GM21367 (cell line): ENCODE measurements around the gene ABCA2.
"Not testable (repeated sequence)": the region's sequence is repeated elsewhere in the genome, so short reads cannot be mapped to it uniquely, and the experiment has no call there.

Source experiments
- ATAC-seq: cut with Tn5 transposase; IDR thresholded peaks from one replicate; pipeline ENCODE4 v1.9.1; 2021; ENCODE audit not compliant: unreplicated experiment

The ABCA2 gene

DNA sequence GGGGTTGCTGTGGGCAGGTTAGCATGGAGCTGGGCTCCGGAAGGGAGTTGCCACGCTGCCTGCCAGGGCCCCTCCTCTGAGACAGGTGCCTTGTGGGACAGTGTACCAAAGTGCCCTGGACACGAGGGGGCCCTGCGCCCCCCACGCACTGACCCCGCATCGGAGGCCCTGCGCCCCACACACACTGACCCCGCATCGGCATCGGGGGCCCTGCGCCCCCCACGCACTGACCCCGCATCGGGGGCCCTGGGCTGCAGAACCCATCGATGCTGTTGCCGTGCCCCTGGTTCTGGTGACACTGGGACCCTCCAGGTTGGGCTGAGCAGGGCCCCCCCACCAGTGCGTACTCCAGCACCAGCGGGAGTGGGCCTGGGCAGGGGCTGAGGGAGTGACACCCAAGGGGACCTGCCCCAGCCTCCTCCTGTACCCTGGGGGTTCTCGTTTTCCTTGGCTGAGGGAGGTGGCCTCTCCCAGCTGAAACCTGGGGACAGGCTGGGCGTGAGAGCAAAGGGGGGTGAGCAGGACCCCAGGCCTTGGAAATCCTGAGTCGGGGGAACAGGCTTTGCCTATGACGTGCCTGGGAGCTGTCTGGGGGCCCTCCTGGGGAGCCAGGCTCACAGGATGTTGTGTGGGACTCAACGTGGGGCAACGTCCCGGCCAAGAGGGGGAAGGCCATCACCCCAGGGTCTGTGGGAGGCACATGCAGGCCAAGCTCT is 35.4 kb upstream of the ABCA2 start:
- no peak for ATAC-seq

DNA sequence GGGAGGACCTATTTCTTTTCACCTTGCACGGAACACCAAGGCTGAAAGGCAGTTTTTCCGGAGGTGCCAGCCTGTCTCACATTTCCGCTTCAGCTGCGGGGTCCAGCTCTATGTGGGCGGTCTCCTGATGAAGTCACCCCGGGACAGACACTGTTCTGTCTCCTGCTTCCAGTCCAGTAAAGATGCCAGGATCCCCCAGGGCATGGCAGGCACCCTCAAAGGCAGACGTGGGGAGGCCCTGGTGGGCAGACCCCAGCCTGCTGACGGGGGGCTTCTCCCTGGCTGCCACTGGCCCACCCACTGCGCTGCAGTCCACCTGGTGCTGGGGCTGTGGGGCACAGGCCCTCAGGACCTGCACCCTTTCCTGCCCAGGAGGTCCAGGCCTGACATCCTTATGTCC is 34.8 kb upstream of the ABCA2 start:
- ATAC-seq = not testable (repeated sequence)

DNA sequence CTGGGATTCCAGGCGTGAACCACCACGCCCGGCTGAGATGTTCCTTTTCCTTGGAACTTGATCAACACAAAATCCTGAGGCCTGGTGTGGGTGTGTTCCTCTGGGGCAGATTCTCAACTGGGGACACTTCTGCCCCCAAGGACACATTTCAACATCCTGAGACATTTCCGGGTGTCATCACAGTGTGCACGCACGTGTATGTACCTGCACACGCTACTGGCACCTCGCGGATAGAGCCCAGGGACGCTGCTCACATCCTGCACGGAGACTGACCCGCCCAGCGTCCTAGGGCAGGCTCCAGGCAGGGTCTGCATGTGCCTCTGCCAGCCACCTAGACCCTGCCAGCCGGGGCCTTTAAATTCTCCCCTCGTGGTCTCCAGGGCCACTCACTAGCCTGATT is 34.3 kb upstream of the ABCA2 start:
- no peak for ATAC-seq

DNA sequence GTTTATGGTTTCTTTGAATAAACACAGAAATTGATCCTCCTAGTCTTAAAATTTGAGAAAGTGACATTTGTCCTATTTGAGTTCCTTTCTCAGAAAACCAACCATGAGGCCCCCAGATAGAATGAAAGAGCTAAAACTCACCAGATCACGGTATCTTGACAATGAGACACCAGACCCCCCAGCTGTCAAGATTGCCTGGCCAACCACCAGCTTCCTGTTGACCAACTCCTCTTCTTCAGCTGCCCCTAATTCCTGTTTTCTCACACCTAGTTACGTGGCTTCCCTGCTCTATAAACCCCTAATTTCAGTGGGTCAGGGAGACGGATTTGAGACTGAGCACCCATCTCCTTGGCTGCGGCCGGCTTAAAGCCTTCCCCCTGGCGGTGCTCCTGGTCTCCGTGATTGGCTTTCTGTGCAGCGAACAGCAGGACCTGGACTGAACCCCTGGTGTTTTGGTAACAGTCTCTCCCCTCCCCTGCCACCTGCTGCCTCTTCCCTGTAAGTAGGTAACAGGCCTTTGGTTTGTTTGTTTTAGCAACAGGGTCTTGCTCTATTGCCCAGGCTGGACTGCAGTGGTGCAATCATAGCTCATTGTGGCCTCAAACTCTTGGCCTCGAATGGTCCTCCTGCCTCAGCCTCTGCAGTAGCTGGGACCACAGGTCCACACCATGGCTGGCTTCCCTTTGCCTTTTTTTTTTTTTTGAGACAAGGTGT is 30.6 kb upstream of the ABCA2 start:
- ATAC-seq = no peak

DNA sequence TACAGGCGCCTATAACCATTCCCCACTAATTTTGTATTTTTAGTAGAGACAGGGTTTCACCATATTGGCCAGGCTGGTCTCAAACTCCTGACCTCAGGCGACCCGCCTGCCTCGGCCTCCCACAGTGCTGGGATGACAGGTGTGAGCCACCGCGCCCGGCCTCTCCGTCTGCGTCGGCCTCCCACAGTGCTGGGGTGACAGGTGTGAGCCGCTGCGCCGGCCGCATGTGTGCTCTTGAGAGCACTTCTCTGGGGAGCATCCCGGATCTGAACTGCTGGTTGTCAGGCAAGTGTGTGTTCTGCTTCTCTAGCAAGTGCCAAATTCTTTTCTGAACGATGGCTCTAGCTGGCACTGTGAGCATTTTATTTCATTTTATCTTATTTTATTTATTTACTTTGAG is 29.5 kb upstream of the ABCA2 start:
- ATAC-seq = no peak

DNA sequence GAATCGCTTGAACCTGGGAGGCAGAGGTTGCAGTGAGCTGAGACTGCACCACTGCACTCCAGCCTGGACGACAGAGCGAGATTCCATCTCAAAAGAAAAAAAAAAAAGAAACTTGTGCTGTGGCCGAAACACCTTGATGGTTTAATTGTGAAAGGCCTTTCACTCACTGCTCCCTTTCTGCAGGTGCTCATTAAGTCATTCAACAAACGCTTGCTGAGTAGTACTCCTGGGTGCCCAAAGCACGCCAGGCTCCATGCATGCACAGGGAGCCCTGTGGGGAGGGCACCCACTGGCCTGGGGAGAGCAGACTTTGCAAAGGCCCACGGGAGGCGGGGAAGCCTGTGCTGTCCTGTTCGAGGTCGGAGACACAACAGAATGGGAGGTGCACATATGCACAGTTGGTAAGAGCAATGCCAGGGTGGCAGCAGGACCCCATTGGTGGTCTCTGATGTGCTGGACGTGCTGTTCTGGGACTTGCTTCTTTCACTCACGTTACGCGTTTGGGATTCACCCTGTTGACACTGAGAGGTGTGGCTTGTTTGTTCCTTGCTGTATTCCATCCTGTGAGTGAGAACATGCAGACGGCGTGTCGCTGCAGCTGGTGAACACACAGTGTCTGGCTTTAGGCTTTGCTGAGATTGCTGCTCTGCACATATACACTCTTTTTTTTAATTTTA is 28.8 kb upstream of the ABCA2 start:
- ATAC-seq = no peak

DNA sequence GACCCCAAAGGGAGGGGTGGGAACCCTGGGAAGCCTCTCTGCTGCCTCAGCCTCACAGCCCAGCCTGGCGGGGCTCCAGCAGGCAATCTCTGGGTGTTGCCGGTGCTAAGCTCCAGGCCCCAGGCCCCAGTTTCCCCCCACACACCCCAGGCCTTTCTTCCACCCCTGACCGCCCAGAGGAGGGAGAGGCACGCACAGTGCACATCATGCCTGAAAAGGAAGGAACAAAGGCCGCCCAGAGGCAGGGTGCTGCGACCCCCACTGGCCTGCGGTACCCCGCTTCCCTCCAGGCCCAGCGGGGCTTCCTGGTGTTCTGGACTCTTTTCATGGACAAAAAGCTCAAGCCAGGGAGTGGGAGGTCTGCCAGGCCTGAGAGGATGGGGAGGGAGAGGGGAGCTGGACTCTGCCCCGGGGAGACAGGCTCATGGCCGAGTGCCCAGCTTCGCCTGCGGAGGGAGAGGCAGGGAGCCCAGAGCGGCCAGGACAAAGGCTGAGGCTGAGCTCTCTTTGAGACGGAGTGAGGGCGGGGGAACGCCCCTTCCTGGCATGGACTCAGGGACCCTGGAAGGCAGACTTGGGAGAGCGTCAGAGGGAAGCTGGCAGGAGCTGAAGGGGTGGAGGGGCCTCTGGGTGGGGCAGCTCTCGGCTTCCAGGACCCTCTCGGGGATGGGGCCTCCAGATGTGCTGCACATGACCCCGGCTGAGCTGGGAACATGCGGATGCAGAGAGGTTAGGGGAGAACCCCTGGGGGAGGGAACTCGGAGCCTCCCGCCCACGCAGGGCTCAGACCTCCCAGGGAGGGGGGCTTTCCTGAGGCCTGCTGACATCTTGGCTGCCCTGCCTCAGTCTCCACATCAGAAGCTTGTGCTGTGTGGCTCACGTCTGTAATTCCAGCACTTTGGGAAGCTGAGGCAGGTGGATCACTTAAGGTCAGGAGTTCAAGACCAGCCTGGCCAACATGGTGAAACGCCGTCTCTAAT is 27.6 kb upstream of the ABCA2 start:
- no peak for ATAC-seq

DNA sequence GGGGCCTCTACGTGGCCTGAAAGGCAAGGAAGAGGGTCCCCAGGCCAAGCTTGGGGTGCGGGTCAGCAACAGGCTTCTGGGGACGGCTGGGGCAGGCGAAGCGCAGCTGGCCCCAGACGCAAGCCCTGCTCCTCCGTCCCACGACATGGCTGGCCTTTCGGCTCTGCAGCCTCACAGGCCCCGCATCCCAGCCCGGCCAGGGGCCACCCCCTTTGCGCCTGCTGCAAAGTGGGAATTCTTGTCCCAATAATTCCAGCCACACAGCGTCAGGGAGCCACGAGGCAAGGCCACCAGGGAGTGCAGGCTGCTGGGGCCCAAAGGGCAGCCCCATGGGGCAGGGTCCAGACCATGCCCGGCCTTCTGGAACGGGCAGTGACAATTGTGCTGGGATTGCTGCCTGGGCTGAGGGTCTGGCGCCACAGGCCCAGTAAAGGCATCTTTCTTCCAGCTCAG is 26.9 kb upstream of the ABCA2 start:
- ATAC-seq = no peak

DNA sequence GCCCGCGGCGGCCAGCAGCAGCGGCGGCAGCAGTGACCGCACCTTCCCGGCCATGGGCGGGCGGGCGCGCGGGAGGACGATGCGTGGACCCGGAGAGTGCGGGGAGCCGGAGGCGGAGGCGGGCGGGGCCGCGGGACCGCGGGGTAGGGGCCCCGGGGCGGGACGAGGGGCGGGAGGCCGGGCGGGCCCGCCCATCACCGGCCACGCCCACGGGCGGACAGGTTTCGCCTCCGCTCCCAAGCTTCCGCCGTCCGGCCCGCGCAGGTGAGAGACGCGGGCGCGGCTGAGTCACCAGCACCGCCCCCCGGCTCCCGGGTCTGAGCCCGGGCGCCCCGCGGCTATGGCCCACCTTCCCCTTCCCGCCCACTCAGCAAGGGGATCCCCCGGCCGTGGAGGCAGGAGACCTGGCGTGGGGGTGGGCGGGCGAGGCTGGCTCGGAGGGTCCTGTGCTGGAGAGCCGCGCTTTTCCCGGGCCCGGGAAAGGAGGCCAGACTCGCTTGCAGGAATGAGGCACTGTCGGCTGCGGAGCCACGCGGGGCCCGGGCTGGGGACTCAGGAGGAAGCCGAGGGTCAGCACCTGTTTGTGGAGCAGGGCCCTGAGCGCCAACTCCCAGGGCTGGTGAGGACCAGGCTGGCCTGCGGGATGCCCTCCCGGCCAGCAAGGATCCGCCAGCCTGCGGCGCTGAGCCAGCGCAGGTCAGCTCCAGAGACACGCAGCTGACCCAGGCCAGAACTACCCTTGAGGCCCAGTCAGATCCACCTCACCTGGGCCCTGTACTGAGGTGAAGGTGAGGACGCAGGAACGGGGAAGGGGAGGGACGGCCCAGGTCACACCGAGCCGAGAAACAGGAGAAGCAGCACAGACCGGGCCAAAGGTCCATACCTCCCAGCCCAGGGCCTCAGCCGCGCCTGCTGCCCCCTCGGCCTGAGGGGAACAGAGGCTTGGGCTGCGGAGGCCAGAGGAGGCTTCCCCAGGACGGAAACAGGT is 26.2 kb upstream of the ABCA2 start, which contains the start of gene ENTPD2:
TSS of gene ENTPD2 (minus strand) at position 118 of the 988 bp plus-strand sequence. CDS start at position 54, 64 bp downstream.
- ATAC-seq = no peak

DNA sequence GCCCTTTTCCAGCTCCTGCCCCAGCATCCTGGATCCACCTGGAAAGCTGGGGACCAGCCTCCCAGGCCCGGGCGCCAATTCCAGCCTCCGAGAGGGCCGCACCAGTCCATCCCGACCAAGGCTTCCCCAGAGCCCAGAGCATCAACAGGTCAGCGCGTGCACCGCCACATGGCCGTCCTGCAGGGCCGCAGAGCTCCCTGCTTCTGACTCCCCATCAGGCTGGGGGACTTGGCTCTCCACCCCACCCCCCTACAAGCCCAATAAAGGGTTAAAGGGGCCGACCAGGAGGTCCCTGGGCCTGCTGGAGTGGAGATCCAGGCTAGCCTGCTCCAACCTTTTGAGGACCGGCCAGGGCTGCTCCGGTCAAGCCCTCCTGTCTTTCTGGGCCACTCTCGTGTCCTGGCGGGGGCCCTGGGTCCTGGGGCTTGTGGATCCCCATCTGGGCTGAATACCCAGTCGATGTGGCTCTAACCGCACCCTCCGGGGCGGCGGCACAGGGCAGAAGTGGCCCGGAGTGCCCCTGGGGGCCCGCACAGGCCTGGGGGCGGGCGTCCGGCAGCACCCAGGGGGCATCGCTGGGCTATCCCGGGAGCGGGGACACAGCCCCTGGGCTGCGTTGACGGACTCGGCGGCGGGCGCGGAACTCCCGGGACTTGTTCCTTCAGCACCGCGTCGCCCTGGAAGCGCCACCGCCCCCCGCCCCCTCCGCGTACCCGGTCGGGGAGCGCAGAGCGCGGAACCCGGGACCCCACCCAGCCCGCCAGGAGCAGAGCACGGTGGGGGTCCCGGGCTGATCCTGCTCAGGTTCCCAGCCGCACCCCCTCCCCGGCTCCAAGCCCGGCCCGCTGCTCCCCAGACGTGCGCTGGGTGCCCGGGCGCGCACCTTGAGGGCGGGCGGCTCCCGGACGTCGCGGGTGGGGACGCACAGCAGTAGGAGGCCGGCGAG is 25.2 kb upstream of the ABCA2 start:
- no peak for ATAC-seq

DNA sequence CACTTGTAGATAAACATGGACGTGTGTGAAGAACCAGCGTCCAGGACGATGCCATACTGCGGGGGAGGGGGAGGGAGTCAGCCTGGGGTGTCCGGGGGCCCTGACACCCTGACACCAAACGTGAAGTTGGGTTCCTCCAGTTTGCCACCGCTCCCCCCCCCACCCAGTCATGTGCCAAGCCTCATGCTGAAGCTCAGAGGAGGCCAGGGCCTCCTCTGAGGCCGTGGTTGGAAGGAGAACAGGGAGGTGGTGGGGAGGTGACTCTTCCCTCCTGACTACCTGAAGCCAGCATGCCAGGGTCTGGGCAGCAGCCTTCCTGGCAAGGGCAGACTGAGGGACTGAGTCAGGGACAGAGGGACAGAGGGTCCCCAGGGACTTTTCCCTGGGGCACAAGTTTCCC is 24.3 kb upstream of the ABCA2 start:
- ATAC-seq = no peak

DNA sequence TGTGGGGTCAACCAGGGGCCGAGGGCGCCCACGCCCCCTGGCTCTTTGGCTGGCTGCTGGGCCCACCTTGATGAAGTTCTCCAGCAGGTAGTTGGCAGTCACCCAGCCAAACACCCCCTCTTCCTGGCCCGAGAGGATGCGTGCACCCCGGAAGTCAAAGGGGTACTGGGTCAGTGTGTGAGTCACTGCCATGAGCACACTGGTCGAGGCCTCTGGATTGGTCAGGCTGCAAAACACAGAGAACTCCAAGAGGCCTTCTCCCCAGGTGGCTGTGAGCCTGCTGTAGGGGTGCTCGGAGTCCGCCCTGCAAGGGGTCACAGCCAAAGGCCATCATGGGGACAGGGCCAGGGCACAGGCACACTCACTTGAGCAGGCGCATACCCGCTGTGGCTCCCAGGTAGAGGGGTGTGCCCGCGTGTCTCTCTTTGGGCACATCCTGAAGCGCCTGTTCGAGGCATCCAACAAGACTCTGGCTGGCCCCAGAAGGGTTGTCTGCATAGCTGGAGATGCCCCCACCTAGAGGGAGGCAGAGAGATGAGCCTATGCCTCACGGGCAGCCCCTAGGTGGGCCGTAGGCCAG is 23.2 kb upstream of the ABCA2 start:
- ATAC-seq = no peak

DNA sequence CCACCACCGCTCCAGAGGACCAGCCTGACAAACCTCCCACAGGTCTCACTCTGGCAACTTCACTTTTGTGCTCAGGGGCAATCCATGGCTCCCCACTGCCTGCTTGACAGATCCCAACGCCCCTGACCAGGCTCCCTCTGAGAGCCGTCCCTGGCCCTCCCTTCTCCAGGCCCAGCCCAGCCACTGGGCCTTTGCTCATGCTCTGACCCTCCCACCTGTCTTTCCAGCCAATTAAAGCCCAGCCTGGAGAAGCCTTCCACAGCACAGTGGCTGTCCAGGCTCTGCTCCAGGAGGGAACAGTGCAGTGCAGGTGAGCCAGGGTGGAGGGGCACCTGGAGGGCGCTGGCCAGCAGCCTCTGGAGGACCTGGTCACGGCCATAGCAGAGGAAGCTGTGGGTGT is 22.5 kb upstream of the ABCA2 start:
- ATAC-seq = no peak

DNA sequence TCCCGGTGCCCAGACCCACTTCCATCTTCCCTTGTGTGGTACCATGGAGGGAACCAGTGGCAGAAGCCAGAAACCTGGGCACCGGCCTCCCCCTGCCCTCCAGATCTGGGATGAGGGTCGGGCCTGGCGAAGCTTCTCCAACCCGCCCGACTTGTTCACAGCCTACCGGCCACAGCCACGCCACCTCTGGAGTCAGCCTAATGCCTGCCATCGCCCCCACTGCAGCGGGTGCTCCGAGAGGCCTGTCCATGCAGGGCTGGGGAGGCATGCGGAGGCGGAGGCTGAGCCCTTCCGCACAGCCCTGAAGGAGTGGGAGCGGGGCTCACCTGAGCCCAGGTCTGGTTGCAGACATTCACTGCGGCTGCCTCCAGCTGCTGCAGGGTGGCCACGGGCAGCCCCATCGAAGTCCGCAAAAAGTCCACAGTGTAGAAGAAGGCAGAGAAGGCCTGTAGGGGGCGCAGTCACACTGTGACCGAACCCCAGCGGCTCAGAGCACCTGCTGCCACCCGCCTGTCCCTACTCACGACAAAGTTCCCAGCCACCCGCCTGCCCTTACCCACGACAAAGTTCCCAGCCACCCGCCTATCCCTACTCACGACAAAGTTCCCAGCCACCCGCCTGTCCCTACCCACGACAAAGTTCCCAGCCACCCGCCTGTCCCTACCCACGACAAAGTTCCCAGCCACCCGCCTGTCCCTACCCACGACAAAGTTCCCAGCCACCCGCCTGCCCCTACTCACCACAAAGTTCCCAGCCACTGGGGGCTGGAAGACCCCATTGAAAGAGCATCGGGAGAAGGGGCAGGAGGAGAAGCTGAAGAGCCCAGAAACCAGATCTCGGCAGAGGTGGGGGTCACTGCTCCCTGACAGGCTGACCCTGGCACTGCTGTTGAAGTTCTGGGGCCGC is 21.8 kb upstream of the ABCA2 start:
- ATAC-seq = no peak

DNA sequence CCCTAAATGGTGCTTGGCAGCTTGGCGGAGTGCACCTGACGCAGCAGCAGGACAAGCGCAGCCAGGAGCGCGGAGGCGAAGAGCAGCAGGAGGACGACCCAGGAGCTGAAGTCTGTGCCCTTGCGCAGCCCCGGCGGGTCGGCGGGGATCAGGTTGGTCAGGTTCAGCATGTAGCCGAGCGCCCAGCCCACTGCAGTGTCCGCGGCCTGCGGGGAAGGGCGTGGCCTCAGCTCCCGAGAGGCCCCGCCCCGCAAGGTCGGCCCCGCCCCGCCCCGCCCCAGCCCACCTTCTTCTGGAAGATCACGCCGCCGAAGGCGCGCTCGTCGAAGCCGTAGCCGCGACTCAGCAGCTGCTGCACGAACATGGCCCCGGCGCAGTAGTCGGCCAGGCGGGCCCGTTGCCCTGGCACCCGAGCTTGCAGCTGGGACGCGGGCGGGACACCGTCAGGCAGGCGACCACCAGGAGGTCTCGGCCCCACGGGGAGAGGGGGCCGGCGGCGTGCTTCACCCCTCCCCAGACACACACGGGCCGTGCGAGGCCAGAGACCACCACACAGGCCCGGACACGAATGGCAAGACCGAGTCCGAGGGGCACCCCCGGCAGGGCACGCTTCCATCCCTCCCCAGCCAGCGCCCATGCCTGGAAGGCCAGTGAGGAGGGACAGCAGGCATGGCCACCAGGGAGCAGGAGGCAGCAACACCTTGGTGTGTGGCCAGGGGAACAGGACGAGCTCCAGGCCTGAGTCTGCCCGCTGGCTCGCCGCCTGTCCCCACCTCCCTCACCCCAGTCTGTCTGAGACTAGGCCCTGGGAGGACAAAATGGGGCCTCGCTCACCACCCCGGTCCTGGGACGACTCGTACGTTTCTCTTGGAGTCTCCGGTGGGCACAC is 20.9 kb upstream of the ABCA2 start:
- no peak for ATAC-seq
